ENCODE results near the gene WWOX. TPM values are rescaled to one million over a fixed set of nuclear protein-coding genes. Genes with fewer than 3 reads are reported as not detected.

The WWOX gene
- total and polyA plus RNA-seq, 2 of the 13 experiments (the other 11 are each of a cell fraction or from before 2014, with no cell fraction given), result 9.1 to 37.4 TPM

DNA sequence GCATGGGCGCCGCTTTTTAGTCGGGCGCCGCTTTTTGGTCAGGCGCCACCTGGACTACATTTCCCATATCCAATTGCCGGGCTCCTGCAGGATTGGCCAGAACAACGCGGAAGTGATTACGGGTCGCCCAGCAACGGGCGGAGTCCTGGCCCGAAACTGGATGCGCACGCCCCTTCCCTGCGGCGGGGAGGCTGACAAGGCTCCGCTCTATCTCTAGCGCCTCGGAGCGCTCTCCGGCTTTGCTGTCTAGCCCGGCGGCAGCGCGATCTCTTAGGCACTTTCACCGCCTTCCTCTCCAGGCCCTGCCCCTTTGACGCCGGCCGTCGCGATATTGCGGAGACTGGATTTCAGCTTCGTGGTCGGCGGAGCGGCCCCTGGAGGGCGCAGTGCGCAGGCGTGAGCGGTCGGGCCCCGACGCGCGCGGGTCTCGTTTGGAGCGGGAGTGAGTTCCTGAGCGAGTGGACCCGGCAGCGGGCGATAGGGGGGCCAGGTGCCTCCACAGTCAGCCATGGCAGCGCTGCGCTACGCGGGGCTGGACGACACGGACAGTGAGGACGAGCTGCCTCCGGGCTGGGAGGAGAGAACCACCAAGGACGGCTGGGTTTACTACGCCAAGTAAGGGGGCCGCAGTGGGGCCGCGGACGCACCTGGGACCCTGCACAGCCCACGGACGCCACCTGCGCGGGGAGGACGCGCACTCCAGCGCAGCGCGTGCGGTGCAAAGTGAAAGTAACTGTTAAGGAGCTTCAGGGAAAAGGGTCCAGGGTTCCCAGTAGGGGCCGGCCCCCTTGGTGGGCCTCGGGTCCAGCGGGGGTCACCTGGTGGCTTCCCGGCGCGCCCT is at the start of gene WWOX (continued):
- TF ChIP-seq, protein P1, sequence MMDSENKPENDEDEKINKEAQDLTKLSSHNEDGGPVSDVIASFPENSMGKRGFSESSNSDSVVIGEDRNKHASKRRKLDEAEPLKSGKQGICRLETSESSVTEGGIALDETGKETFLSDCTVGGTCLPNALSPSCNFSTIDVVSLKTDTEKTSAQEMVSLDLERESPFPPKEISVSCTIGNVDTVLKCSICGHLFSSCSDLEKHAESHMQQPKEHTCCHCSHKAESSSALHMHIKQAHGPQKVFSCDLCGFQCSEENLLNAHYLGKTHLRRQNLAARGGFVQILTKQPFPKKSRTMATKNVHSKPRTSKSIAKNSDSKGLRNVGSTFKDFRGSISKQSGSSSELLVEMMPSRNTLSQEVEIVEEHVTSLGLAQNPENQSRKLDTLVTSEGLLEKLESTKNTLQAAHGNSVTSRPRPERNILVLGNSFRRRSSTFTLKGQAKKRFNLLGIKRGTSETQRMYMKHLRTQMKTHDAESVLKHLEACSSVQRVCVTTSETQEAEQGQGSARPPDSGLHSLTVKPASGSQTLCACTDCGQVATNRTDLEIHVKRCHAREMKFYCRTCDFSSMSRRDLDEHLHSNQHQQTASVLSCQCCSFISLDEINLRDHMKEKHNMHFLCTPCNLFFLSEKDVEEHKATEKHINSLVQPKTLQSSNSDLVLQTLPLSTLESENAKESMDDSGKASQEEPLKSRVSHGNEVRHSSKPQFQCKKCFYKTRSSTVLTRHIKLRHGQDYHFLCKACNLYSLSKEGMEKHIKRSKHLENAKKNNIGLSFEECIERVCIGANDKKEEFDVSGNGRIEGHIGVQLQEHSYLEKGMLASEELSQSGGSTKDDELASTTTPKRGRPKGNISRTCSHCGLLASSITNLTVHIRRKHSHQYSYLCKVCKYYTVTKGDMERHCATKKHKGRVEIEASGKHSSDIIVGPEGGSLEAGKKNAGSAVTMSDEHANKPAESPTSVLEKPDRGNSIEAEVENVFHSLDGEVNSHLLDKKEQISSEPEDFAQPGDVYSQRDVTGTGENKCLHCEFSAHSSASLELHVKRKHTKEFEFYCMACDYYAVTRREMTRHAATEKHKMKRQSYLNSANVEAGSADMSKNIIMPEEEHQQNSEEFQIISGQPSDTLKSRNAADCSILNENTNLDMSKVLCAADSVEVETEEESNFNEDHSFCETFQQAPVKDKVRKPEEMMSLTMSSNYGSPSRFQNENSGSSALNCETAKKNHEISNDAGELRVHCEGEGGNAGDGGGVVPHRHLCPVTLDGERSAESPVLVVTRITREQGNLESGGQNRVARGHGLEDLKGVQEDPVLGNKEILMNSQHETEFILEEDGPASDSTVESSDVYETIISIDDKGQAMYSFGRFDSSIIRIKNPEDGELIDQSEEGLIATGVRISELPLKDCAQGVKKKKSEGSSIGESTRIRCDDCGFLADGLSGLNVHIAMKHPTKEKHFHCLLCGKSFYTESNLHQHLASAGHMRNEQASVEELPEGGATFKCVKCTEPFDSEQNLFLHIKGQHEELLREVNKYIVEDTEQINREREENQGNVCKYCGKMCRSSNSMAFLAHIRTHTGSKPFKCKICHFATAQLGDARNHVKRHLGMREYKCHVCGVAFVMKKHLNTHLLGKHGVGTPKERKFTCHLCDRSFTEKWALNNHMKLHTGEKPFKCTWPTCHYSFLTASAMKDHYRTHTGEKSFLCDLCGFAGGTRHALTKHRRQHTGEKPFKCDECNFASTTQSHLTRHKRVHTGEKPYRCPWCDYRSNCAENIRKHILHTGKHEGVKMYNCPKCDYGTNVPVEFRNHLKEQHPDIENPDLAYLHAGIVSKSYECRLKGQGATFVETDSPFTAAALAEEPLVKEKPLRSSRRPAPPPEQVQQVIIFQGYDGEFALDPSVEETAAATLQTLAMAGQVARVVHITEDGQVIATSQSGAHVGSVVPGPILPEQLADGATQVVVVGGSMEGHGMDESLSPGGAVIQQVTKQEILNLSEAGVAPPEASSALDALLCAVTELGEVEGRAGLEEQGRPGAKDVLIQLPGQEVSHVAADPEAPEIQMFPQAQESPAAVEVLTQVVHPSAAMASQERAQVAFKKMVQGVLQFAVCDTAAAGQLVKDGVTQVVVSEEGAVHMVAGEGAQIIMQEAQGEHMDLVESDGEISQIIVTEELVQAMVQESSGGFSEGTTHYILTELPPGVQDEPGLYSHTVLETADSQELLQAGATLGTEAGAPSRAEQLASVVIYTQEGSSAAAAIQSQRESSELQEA (CRISPR knock-in tag; IDR thresholded peaks at IDR 0.05; ENCODE audit: not compliant biosample characterization), result peak; percentile 65
- TF ChIP-seq TEAD2 (CRISPR knock-in tag; IDR thresholded peaks at IDR 0.05), result no peak
- peak; percentile 85 for TF ChIP-seq HDAC2 (CRISPR knock-in tag; IDR thresholded peaks at IDR 0.05)
- peak; percentile 80 for TF ChIP-seq ZNF749 (CRISPR knock-in tag; IDR thresholded peaks at IDR 0.05; ENCODE audit: borderline replicate concordance)
- 0 out of 2 replicates have a peak, but pooled peaks have one; percentile 11 for TF ChIP-seq ZNF30 (CRISPR knock-in tag; IDR thresholded peaks at IDR 0.05)
- TF ChIP-seq HOXA7 (CRISPR knock-in tag; IDR thresholded peaks at IDR 0.05), result no peak
- TF ChIP-seq FOXO1 (CRISPR knock-in tag; IDR thresholded peaks at IDR 0.05), result peak; percentile 81
- TF ChIP-seq SP2 (CRISPR knock-in tag; IDR thresholded peaks at IDR 0.05), result peak; percentile 74
- TF ChIP-seq ZMAT3 (CRISPR knock-in tag; conservative IDR thresholded peaks at IDR 0.05), result peak; percentile 93
- peak; percentile 90; the same call in 1 of the 2 replicates for TF ChIP-seq ZNF225 (CRISPR knock-in tag; IDR thresholded peaks at IDR 0.05)
- TF ChIP-seq BORCS8-MEF2B (CRISPR knock-in tag; IDR thresholded peaks at IDR 0.05), result peak; percentile 79; the same call in 1 of the 2 replicates
- no peak for TF ChIP-seq JDP2 (CRISPR knock-in tag; IDR thresholded peaks at IDR 0.05; ENCODE audit: borderline replicate concordance)
- TF ChIP-seq ZSCAN29 (CRISPR knock-in tag; conservative IDR thresholded peaks at IDR 0.05), result peak; percentile 89
- TF ChIP-seq RFX1 (IDR thresholded peaks at IDR 0.05), result peak; percentile 94
- no peak for TF ChIP-seq MATR3 (CRISPR knock-in tag; IDR thresholded peaks at IDR 0.05)
- peak; percentile 78; the same call in 1 of the 2 replicates for TF ChIP-seq ZNF713 (CRISPR knock-in tag; IDR thresholded peaks at IDR 0.05)
- TF ChIP-seq MIER2 (CRISPR knock-in tag; IDR thresholded peaks at IDR 0.05), result peak; percentile 81
- TF ChIP-seq, protein P2, sequence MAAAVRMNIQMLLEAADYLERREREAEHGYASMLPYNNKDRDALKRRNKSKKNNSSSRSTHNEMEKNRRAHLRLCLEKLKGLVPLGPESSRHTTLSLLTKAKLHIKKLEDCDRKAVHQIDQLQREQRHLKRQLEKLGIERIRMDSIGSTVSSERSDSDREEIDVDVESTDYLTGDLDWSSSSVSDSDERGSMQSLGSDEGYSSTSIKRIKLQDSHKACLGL (CRISPR knock-in tag; IDR thresholded peaks at IDR 0.05), result peak; percentile 82
- TF ChIP-seq ZNF230 (CRISPR knock-in tag; IDR thresholded peaks at IDR 0.05), result peak; percentile 97
- no peak for TF ChIP-seq ZNF549 (CRISPR knock-in tag; IDR thresholded peaks at IDR 0.05)
- peak; percentile 46; the same call in 1 of the 2 replicates for TF ChIP-seq BRD4 (CRISPR knock-in tag; IDR thresholded peaks at IDR 0.05)
- peak; percentile 51; the same call in 1 of the 2 replicates for TF ChIP-seq ZSCAN20 (CRISPR knock-in tag; IDR thresholded peaks at IDR 0.05; ENCODE audit: borderline replicate concordance)
- TF ChIP-seq CEBPB (IDR thresholded peaks at IDR 0.05; ENCODE audit: borderline replicate concordance, low read depth, low read length), result no peak
- peak; percentile 58 for TF ChIP-seq NCOA2 (CRISPR knock-in tag; IDR thresholded peaks at IDR 0.05)
